HUDEP-2 (cell line): ENCODE measurements around the gene KCTD3.

Source experiments
- DNase-seq, 76 experiments: peaks; one replicate each; lab custom pipeline; 2025; ENCODE audit not compliant: unreplicated experiment in 76 of 76; lab: John Stamatoyannopoulos, UW

Gene KCTD3

DNA sequence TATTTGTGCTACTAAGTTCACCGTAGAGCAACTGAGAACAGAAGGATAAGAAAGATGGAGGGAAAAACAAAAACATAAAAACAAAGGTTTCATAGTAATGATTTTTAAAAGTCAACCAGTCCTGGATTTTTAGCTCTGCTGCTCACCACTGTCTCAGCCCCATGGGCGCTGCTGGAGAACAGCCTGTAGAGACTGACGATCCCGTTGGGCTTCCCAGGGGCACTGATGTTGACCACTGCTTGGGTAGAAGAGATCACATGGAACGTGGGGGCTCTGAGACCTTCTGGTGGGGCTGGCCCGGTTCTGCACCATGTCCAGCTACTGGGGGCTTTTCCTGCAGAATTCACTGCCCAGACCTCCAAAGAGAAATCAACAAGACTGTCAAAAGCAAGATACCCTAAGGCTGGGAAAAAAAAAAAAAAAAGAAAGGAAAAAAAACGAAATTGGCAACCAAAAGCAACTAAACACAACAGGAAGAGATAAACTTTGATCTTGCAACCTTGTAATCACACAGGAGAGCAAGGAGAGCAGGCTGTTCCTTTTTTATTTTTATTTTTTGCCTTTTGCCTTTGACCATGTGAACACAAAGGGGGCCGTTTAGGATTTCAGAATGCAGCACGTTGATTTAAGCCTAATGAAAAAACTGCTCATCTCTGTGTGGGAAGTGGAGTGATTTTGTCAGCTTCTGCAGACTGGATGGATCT is 83.5 kb downstream of the KCTD3 start:
- DNase-seq: no peak

DNA sequence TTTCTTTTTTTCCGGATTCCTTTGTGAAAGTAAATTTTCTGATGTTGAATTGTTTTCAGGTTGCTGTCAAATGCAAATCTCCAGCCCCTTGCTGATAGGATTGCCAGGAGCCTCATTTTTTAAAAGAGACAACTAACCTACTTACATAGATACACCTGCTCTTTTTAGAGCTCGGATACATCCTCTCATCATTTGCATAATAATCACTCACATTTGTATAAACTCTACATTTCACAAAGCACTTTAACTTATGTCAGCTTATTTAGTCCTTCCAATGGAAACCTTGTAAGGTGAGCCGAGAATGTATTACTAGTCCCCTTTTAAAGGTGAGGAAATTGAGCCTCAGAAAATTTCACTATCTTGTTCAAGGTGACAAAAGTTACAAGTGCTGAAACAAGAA is 84.8 kb downstream of the KCTD3 start:
- DNase-seq: no peak

GRCh38 chr1:215652371-215652770 is 85.3 kb downstream of the KCTD3 start:
- DNase-seq: no peak

DNA sequence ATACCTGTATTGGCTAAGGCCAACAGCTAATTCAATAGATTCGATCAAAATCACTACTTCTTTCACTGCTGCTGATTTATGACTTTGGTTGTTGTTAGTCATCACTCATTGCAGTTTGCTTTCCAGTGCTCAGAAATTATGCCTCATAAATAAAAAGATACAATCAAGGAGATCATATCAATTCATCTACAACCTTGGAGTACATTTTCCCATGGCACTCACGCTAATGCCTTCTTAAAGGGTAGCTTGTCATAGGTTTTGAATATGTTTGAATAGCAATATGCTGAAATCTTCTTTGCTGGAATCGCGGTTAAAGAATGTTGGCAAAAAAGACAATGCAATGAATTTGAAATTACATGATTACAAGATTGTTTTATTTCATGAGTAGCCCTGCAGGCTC is 89.9 kb downstream of the KCTD3 start:
- no peak for DNase-seq

- DNase-seq: no peak
These were observed 93.2 kb downstream of the KCTD3 start for GRCh38 chr1:215660259-215660658.

DNA sequence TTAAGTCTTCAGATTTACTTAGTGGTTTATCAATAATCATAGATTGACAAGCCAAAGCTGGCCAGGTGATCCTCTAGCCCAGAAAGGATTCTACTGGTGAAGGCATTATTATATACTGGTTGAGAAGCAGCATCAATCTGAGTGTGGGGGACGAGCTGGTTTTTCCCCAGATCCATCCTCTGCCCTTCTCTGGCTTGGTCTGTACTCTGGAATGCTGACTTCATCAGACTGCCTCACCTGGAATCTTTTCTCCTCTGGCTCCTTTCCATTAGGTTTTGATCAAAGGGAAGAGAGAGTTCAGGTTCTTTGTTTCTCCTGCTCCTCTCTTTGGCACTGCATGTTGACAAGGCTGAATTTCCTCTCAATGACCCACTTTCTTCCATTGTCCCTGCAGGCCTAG is 93.9 kb downstream of the KCTD3 start:
- DNase-seq: no peak

GRCh38 chr1:215665215-215665614 is 98.1 kb downstream of the KCTD3 start:
- DNase-seq: no peak

- no peak for DNase-seq
These were observed 100.7 kb downstream of the KCTD3 start for GRCh38 chr1:215667761-215668160.

- DNase-seq: no peak
These were observed 102.8 kb downstream of the KCTD3 start for GRCh38 chr1:215669806-215670491.
